DND-41 (cell line): ENCODE results near the gene CRIP3.
A peak's percentile ranks its signal among the peaks of the same experiment; 100 is the strongest.

Source experiments
- ATAC-seq: fragments of 200-7000 bp; cut with Tn5 transposase; 3 replicates; pipeline ENCODE4 v1.9.1; 2021; ENCODE audit warnings: low read depth; ENCODE audit not compliant: insufficient read depth
- DNase-seq: peaks from one replicate; pipeline ENCODE4 v3.0.0-alpha.2; 2020
- H2AFZ ChIP-seq: 2 replicates; pipeline ENCODE4 v1.6.0; 2012; ENCODE audit warnings: low read depth, low read length
- H3K27ac ChIP-seq: 2 replicates; pipeline ENCODE4 v1.5.1; 2012; ENCODE audit warnings: low read length, inconsistent platforms
- H3K27me3 ChIP-seq: fragments of 200-600 bp; sonication (generic); 2 replicates; pipeline ENCODE4 v1.6.0; 2012; ENCODE audit warnings: low read length, mild to moderate bottlenecking, inconsistent platforms; ENCODE audit not compliant: insufficient read depth, poor library complexity
- H3K36me3 ChIP-seq: 2 replicates; pipeline ENCODE4 v1.5.1; 2012; ENCODE audit warnings: low read length, inconsistent platforms; ENCODE audit not compliant: insufficient read depth
- H3K4me1 ChIP-seq: 2 replicates; pipeline ENCODE4 v1.5.1; 2012; ENCODE audit warnings: mild to moderate bottlenecking, low read length; ENCODE audit not compliant: insufficient read depth
- H3K4me2 ChIP-seq: 2 replicates; pipeline ENCODE4 v1.6.0; 2012; ENCODE audit warnings: mild to moderate bottlenecking, moderate library complexity, low read length, inconsistent platforms; ENCODE audit not compliant: insufficient read depth
- H3K4me3 ChIP-seq, 2 experiments: fragments of 200-600 bp in 1 of 2; shearing (Covaris generic) in 1 of 2; 2 replicates each; pipeline ENCODE4 v1.5.1; 2012 to 2016; ENCODE audit warnings: inconsistent platforms in 2 of 2, low read length in 2 of 2, mild to moderate bottlenecking in 2 of 2, low read depth in 1 of 2, moderate library complexity in 1 of 2
- H3K79me2 ChIP-seq: 2 replicates; pipeline ENCODE4 v1.6.0; 2012; ENCODE audit warnings: low read length, inconsistent platforms; ENCODE audit not compliant: insufficient read depth
- H3K9ac ChIP-seq: 2 replicates; pipeline ENCODE4 v1.6.0; 2012; ENCODE audit warnings: low read depth, mild to moderate bottlenecking, inconsistent platforms, low read length, moderate library complexity
- H3K9me3 ChIP-seq: 2 replicates; pipeline ENCODE4 v1.5.1; 2012; ENCODE audit warnings: low read length, moderate library complexity, mild to moderate bottlenecking, inconsistent platforms; ENCODE audit not compliant: insufficient read depth, severe bottlenecking
- H4K20me1 ChIP-seq: 2 replicates; pipeline ENCODE4 v1.6.0; 2012; ENCODE audit warnings: low read length; ENCODE audit not compliant: insufficient read depth
- EZH2 ChIP-seq: IDR thresholded peaks from 3 replicates; pipeline ENCODE4 v1.6.1; 2012; ENCODE audit warnings: borderline replicate concordance, low read depth, mild to moderate bottlenecking, moderate library complexity, low read length, inconsistent platforms; ENCODE audit not compliant: severe bottlenecking
- TF ChIP-seq, protein P1 (sequence below): IDR thresholded peaks from 2 replicates; pipeline ENCODE4 v1.5.1; 2012; ENCODE audit warnings: borderline replicate concordance, low read length, moderate library complexity, mild to moderate bottlenecking; ENCODE audit not compliant: poor library complexity, severe bottlenecking; ENCODE audit errors: extremely low read depth

The CRIP3 gene

DNA sequence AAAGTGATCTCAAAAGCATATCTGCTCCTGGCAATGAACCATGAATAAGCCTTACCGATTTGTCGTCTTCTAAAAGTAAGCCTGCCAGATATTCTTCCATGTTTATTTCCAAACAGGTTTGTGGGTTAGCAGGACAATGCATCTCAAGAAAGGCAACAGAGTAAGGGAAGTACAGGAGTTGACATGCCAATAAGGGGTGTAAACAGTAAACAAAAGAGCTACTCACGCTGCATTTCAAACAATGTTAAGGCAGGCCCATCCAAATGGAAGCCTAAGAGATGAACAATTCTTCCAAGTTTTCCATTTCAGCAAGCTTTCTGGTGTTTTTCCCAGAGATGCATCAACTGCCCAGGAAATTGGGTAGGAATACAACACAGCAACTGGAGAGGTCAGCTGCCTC lies 27.8 kb upstream of the CRIP3 start:
- H3K4me2 ChIP-seq, result no peak overlapping the region
- no peaks in the 10 kb centered on the region for H4K20me1 ChIP-seq
- no peak for DNase-seq
- H3K9me3 ChIP-seq, result no peaks in the 10 kb centered on the region
- no peak overlapping the region for H3K9ac ChIP-seq
- no peak overlapping the region for H2AFZ ChIP-seq
- no peak for TF ChIP-seq EZH2
- TF ChIP-seq, protein P1, sequence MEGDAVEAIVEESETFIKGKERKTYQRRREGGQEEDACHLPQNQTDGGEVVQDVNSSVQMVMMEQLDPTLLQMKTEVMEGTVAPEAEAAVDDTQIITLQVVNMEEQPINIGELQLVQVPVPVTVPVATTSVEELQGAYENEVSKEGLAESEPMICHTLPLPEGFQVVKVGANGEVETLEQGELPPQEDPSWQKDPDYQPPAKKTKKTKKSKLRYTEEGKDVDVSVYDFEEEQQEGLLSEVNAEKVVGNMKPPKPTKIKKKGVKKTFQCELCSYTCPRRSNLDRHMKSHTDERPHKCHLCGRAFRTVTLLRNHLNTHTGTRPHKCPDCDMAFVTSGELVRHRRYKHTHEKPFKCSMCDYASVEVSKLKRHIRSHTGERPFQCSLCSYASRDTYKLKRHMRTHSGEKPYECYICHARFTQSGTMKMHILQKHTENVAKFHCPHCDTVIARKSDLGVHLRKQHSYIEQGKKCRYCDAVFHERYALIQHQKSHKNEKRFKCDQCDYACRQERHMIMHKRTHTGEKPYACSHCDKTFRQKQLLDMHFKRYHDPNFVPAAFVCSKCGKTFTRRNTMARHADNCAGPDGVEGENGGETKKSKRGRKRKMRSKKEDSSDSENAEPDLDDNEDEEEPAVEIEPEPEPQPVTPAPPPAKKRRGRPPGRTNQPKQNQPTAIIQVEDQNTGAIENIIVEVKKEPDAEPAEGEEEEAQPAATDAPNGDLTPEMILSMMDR, result no peak
- H3K36me3 ChIP-seq, result peaks cover 43% of the 10 kb centered on the region
- no peaks in the 10 kb centered on the region for H3K27me3 ChIP-seq
- ATAC-seq, result no peak
- H3K79me2 ChIP-seq, result no peaks in the 10 kb centered on the region
- H3K4me3 ChIP-seq, result no peak overlapping the region
- no peaks in the 10 kb centered on the region for H3K4me1 ChIP-seq
- no peak overlapping the region for H3K27ac ChIP-seq

DNA sequence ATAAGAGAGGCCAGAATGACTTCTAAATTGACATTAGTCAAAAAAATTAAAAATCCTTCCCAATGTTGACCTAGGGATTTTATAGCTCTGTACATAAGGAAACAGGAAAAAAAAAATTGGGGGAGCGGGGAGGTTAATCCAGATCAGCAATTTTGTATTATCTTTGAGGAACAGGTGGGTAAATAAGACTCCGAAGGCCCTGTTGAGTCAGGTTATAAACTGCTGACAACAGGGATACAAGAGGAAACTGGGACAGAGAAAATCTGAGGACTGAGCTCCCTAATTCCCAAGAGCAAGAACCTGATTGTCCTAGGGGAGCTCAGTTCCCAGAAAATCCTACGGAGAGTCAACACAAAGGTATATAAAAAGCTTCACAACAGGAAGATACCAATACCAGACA lies 26.8 kb upstream of the CRIP3 start:
- H3K4me2 ChIP-seq, result no peak overlapping the region
- no peaks in the 10 kb centered on the region for H3K79me2 ChIP-seq
- ATAC-seq, result no peak
- H3K27ac ChIP-seq, result no peak overlapping the region
- no peak overlapping the region for H2AFZ ChIP-seq
- no peaks in the 10 kb centered on the region for H4K20me1 ChIP-seq
- H3K4me1 ChIP-seq, result no peaks in the 10 kb centered on the region
- TF ChIP-seq, protein P1, result no peak
- TF ChIP-seq EZH2, result no peak
- no peak overlapping the region for H3K9ac ChIP-seq
- DNase-seq, result no peak
- no peak overlapping the region for H3K4me3 ChIP-seq
- peaks cover 34% of the 10 kb centered on the region for H3K36me3 ChIP-seq
- H3K9me3 ChIP-seq, result no peaks in the 10 kb centered on the region
- H3K27me3 ChIP-seq, result no peaks in the 10 kb centered on the region

DNA sequence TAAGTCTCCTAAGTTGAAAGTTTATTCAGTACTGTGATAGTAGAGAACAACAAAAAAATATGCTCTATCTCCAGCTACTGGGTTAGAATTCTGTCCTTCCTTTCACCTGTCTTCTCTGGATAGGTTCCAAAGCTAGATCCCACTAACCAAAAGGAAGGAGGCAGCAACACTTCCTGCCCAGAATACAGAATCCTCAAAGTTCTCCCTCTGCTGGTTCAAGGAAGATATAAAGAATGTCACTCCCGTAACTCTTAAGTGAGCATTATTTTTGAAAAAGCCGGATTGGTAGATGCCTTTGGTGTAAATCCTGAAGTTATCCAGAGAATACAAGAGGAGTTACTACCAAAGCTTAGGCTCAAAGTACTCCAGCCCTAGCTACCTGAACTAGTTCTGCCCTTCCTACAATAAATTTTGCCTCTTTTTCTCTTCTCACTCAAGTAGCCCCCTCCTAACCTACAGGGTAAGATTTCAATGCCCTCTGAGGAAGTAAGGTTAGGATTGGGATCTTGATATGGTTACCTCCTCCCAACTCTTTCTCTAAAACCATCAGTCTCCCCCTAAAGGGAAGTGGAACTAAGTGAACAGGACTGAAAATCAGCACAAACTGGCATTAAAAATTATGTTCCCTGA lies 26.0 kb upstream of the CRIP3 start:
- peak; percentile 67; the same call in 2 of the 3 replicates for ATAC-seq

More for the DNA sequence above, 26.0 kb upstream of the CRIP3 start:
- H3K9me3 ChIP-seq, result no peaks in the 10 kb centered on the region
- H3K79me2 ChIP-seq, result no peaks in the 10 kb centered on the region
- no peak overlapping the region for H3K9ac ChIP-seq
- H3K4me1 ChIP-seq, result no peaks in the 10 kb centered on the region
- no peak overlapping the region for H3K4me3 ChIP-seq
- no peak overlapping the region for H2AFZ ChIP-seq
- H3K27ac ChIP-seq, result no peak overlapping the region
- no peak for DNase-seq
- peaks cover 25% of the 10 kb centered on the region for H3K36me3 ChIP-seq
- H3K27me3 ChIP-seq, result no peaks in the 10 kb centered on the region
- TF ChIP-seq, protein P1, result peak; percentile 65
- TF ChIP-seq EZH2, result no peak
- no peaks in the 10 kb centered on the region for H4K20me1 ChIP-seq
- no peak overlapping the region for H3K4me2 ChIP-seq
